GM23248 (cell line): ENCODE measurements around the gene SLC25A26. TPM values are rescaled to one million over a fixed set of nuclear protein-coding genes. Genes with fewer than 3 reads are reported as not detected.

ENCODE experiments used
- DNase-seq: peaks from one replicate; pipeline ENCODE4 v3.0.0-alpha.2; 2015
- H2AFZ ChIP-seq: fragments of 200-600 bp; sonication (generic); 2 replicates; pipeline ENCODE4 v1.6.1; 2016; ENCODE audit warnings: antibody characterized with exemption
- H3F3A ChIP-seq: fragments of 200-600 bp; sonication (generic); 2 replicates; pipeline ENCODE4 v1.6.1; 2016; ENCODE audit warnings: mild to moderate bottlenecking, antibody characterized with exemption, mixed run types; ENCODE audit not compliant: insufficient read depth
- H3K27ac ChIP-seq: fragments of 200-600 bp; sonication (generic); 2 replicates; pipeline ENCODE4 v1.5.1; 2016; ENCODE audit warnings: mild to moderate bottlenecking
- H3K27me3 ChIP-seq: fragments of 200-600 bp; sonication (generic); replicated peaks from 2 replicates; pipeline ENCODE4 v1.6.1; 2016; ENCODE audit warnings: mild to moderate bottlenecking; ENCODE audit not compliant: insufficient read depth
- H3K36me3 ChIP-seq: fragments of 200-600 bp; sonication (generic); 2 replicates; pipeline ENCODE4 v1.6.1; 2016; ENCODE audit warnings: low read depth, mild to moderate bottlenecking
- H3K4me1 ChIP-seq: fragments of 200-600 bp; sonication (generic); 2 replicates; pipeline ENCODE4 v1.6.1; 2016; ENCODE audit warnings: mild to moderate bottlenecking; ENCODE audit not compliant: insufficient read depth
- H3K4me2 ChIP-seq: fragments of 200-600 bp; sonication (generic); one replicate; pipeline ENCODE4 v1.6.1; 2016; ENCODE audit warnings: mild to moderate bottlenecking; ENCODE audit not compliant: unreplicated experiment
- H3K4me3 ChIP-seq: fragments of 200-600 bp; sonication (generic); 2 replicates; pipeline ENCODE4 v1.5.1; 2016; ENCODE audit warnings: mild to moderate bottlenecking
- H3K79me2 ChIP-seq: fragments of 200-600 bp; sonication (generic); 2 replicates; pipeline ENCODE4 v1.6.1; 2016; ENCODE audit warnings: mild to moderate bottlenecking; ENCODE audit not compliant: insufficient read depth
- H3K9ac ChIP-seq: fragments of 200-600 bp; sonication (generic); 2 replicates; pipeline ENCODE4 v1.6.1; 2016; ENCODE audit warnings: mild to moderate bottlenecking
- H3K9me2 ChIP-seq: fragments of 200-600 bp; sonication (generic); 2 replicates; pipeline ENCODE4 v1.6.1; 2016; ENCODE audit warnings: mixed run types, mild to moderate bottlenecking, moderate library complexity; ENCODE audit not compliant: insufficient read depth
- H3K9me3 ChIP-seq: fragments of 200-600 bp; sonication (generic); one replicate; pipeline ENCODE4 v1.6.1; 2017; ENCODE audit warnings: low read depth
- H4K20me1 ChIP-seq: fragments of 200-600 bp; sonication (generic); 2 replicates; pipeline ENCODE4 v1.6.0; 2016; ENCODE audit not compliant: insufficient read depth
- EZH2 ChIP-seq: fragments of 200-600 bp; sonication (generic); IDR thresholded peaks from 2 replicates; pipeline ENCODE4 v1.6.1; 2018; ENCODE audit warnings: antibody characterized with exemption, mild to moderate bottlenecking; ENCODE audit not compliant: insufficient read depth, poor library complexity, severe bottlenecking
- EZH2phosphoT487 ChIP-seq: fragments of 200-600 bp; sonication (generic); IDR thresholded peaks from 2 replicates; pipeline ENCODE4 v1.6.1; 2018; ENCODE audit warnings: antibody characterized with exemption, moderate library complexity, mild to moderate bottlenecking, low read depth; ENCODE audit not compliant: insufficient read depth
- WGBS, 2 experiments: methylation state at CpG; one replicate each; pipeline ENCODE4 v1.1.6; 2015 to 2017; ENCODE audit warnings: low lambda C conversion rate in 2 of 2, low coverage in 1 of 2; ENCODE audit errors: missing lambda C conversion rate in 2 of 2; 5-methylcytosine and 5-hydroxymethylcytosine counted together
- in situ Hi-C: fragments of 300-500 bp; cut with MboI; formaldehyde crosslinking; loops from 2 replicates; pipeline ENCODE4 v1.15.0; 2020
- polyA plus RNA-seq: library from polyadenylated mRNA; unstranded; fragments of >200 nt; fragmentation: Nextera tagmentation; extraction: Ambion mirVana; gene quantifications from 2 replicates; pipeline ENCODE4 v1.2.1, GENCODE V29; 2016
- total RNA-seq: library from RNA; depleted of rRNA; stranded (reverse); fragments of >200 nt; shearing (Covaris generic); gene quantifications from 2 replicates; pipeline ENCODE4 v1.2.3, GENCODE V29; 2014

Gene SLC25A26
- total and polyA plus RNA-seq, 2 experiments from 2014 or later = 25.2 to 26.9 TPM

GRCh38 chr3:66210687-66211295 is 10.0 kb upstream of the SLC25A26 start:
- no peak for TF ChIP-seq EZH2phosphoT487
- TF ChIP-seq EZH2 = no peak
- Histone ChIP-seq H3K9me2 (no peaks in the 10 kb centered on the region), H3K27ac (no peak overlapping the region), H3K4me2 (no peak overlapping the region), H3K79me2 (no peaks in the 10 kb centered on the region), H3K4me3 (no peak overlapping the region), H3K36me3 (no peaks in the 10 kb centered on the region), H3K27me3 (no peaks in the 10 kb centered on the region), H4K20me1 (no peaks in the 10 kb centered on the region), H3K9me3 (no peaks in the 10 kb centered on the region), H3K4me1 (no peaks in the 10 kb centered on the region), H3F3A (no peaks in the 10 kb centered on the region), H2AFZ (no peak overlapping the region), H3K9ac (no peak overlapping the region)
- WGBS, 2 experiments = 64 to 73% methylated on average over 9 of the region's 9 CpGs
- no peak for DNase-seq
- in situ Hi-C loops = no loop called here

- no peaks in the 10 kb centered on the region for H3K9me3 ChIP-seq
- no peak overlapping the region for H3K9ac ChIP-seq
- H3K4me1 ChIP-seq = no peaks in the 10 kb centered on the region
- no peak overlapping the region for H3K27ac ChIP-seq
- in situ Hi-C loops = no loop called here
- H4K20me1 ChIP-seq = no peaks in the 10 kb centered on the region
- no peak overlapping the region for H2AFZ ChIP-seq
- WGBS, 2 experiments = 92% methylated on average over 4 of the region's 4 CpGs
- no peaks in the 10 kb centered on the region for H3K79me2 ChIP-seq
- H3K36me3 ChIP-seq = no peaks in the 10 kb centered on the region
- no peak overlapping the region for H3K4me3 ChIP-seq
- H3K9me2 ChIP-seq = no peaks in the 10 kb centered on the region
- H3K4me2 ChIP-seq = no peak overlapping the region
- H3K27me3 ChIP-seq = no peaks in the 10 kb centered on the region
- TF ChIP-seq EZH2phosphoT487 = no peak
- no peak for TF ChIP-seq EZH2
- no peaks in the 10 kb centered on the region for H3F3A ChIP-seq
- no peak for DNase-seq
Observed at GRCh38 chr3:66211779-66212178, 9.0 kb upstream of the SLC25A26 start.

DNA sequence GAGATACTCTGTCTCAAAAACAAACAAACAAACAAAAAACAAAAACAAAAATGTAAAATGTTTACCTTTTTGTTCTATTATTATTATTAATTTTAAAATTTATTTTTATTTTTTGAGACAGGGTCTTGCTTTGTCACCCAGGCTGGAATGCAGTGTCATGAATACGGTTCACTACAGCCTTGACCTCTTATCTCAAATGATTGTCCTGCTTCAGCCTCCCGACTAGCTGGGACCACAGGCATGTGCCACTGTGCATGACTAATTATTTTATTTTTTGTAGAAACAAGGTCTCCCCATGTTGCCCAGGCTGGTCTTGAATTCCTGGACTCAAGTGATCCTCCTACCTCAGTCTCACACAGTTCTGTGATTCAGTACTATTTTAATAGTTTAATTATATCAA is 5.7 kb upstream of the SLC25A26 start:
- Histone ChIP-seq H4K20me1 (no peaks in the 10 kb centered on the region), H3K27me3 (no peaks in the 10 kb centered on the region), H3K9me3 (no peaks in the 10 kb centered on the region), H3K9ac (no peak overlapping the region), H3K4me3 (no peak overlapping the region), H3K4me1 (no peaks in the 10 kb centered on the region; the same call in 1 of the 2 replicates), H3K9me2 (no peaks in the 10 kb centered on the region), H2AFZ (no peak overlapping the region), H3K27ac (no peak overlapping the region), H3F3A (no peaks in the 10 kb centered on the region), H3K36me3 (no peaks in the 10 kb centered on the region), H3K79me2 (no peaks in the 10 kb centered on the region), H3K4me2 (no peak overlapping the region)
- 55 to 58% methylated on average over 2 of the region's 2 CpGs for WGBS, 2 experiments
- TF ChIP-seq EZH2 (no peak), EZH2phosphoT487 (no peak)
- no peak for DNase-seq
- in situ Hi-C loops = no loop called here

GRCh38 chr3:66220066-66220465 is 735 bp upstream of the SLC25A26 start:
- H3K4me2 ChIP-seq = peak overlapping the region; percentile 100
- peak overlapping the region; percentile 67; the same call in 1 of the 2 replicates for H3K27ac ChIP-seq
- H3K27me3 ChIP-seq = no peaks in the 10 kb centered on the region
- peak overlapping the region; percentile 92 for H3K9ac ChIP-seq
- no peaks in the 10 kb centered on the region for H4K20me1 ChIP-seq
- H3K79me2 ChIP-seq = peaks cover 17% of the 10 kb centered on the region
- H3K4me1 ChIP-seq = peaks cover 7% of the 10 kb centered on the region
- no peaks in the 10 kb centered on the region for H3K36me3 ChIP-seq
- no peaks in the 10 kb centered on the region for H3K9me3 ChIP-seq
- 9 to 16% methylated on average over 5 of the region's 5 CpGs for WGBS, 2 experiments
- H3K4me3 ChIP-seq = peak overlapping the region; percentile 95
- in situ Hi-C loops = no loop called here
- DNase-seq = peak; percentile 12
- no peaks in the 10 kb centered on the region for H3K9me2 ChIP-seq
- H3F3A ChIP-seq = no peaks in the 10 kb centered on the region
- H2AFZ ChIP-seq = peak overlapping the region; percentile 95
- no peak for TF ChIP-seq EZH2
- TF ChIP-seq EZH2phosphoT487 = no peak
